Loucy (cell line): ENCODE data around the gene CEP55.

Experiments used
- H2AFZ ChIP-seq: fragments of 200-600 bp; sonication (generic); 2 replicates; pipeline ENCODE4 v1.6.0; 2016; ENCODE audit warnings: antibody characterized with exemption, mild to moderate bottlenecking, low read length, moderate library complexity
- H3F3A ChIP-seq: fragments of 200-600 bp; 2 replicates; pipeline ENCODE4 v1.6.0; 2016; ENCODE audit warnings: antibody characterized with exemption, low read depth, mild to moderate bottlenecking
- H3K27me3 ChIP-seq: fragments of 200-600 bp; sonication (generic); 2 replicates; pipeline ENCODE4 v1.6.1; 2014; ENCODE audit warnings: low read length, mild to moderate bottlenecking; ENCODE audit not compliant: insufficient read depth, poor library complexity, severe bottlenecking
- H3K36me3 ChIP-seq: fragments of 200-600 bp; sonication (generic); 2 replicates; pipeline ENCODE4 v1.6.1; 2016; ENCODE audit warnings: low read length; ENCODE audit not compliant: insufficient read depth
- H3K4me1 ChIP-seq: fragments of 200-600 bp; sonication (generic); 2 replicates; pipeline ENCODE4 v1.5.1; 2014; ENCODE audit warnings: low read length, mild to moderate bottlenecking; ENCODE audit not compliant: insufficient read depth, poor library complexity, severe bottlenecking
- H3K4me2 ChIP-seq: fragments of 200-600 bp; sonication (generic); 2 replicates; pipeline ENCODE4 v1.6.0; 2014; ENCODE audit warnings: antibody characterized with exemption, low read length, low read depth, mild to moderate bottlenecking; ENCODE audit not compliant: poor library complexity, severe bottlenecking
- H3K4me3 ChIP-seq: fragments of 200-600 bp; sonication (generic); 2 replicates; pipeline ENCODE4 v1.5.1; 2014; ENCODE audit warnings: low read length, mild to moderate bottlenecking, mixed read lengths; ENCODE audit not compliant: poor library complexity, severe bottlenecking
- H3K79me2 ChIP-seq: fragments of 200-600 bp; sonication (generic); 2 replicates; pipeline ENCODE4 v1.6.1; 2014; ENCODE audit warnings: low read length; ENCODE audit not compliant: insufficient read depth
- H3K9ac ChIP-seq: fragments of 200-600 bp; sonication (generic); 2 replicates; pipeline ENCODE4 v1.6.0; 2014; ENCODE audit warnings: mild to moderate bottlenecking, low read depth, low read length, moderate library complexity; ENCODE audit not compliant: poor library complexity, severe bottlenecking
- H3K9me2 ChIP-seq: fragments of 200-600 bp; sonication (generic); replicated peaks from 2 replicates; pipeline ENCODE4 v1.6.1; 2016; ENCODE audit warnings: low read depth, low read length, mixed read lengths
- H3K9me3 ChIP-seq: fragments of 200-600 bp; sonication (generic); 2 replicates; pipeline ENCODE4 v1.6.1; 2014; ENCODE audit warnings: mild to moderate bottlenecking, antibody characterized with exemption, low read length, low read depth; ENCODE audit not compliant: insufficient read depth
- H4K20me1 ChIP-seq: fragments of 200-600 bp; sonication (generic); 2 replicates; pipeline ENCODE4 v1.6.0; 2014; ENCODE audit warnings: antibody characterized with exemption, low read length, mild to moderate bottlenecking; ENCODE audit not compliant: insufficient read depth, poor library complexity, severe bottlenecking
- EZH2phosphoT487 ChIP-seq: fragments of 200-600 bp; IDR thresholded peaks from 2 replicates; pipeline ENCODE4 v1.6.1; 2018; ENCODE audit warnings: antibody characterized with exemption, mild to moderate bottlenecking, moderate library complexity, borderline replicate concordance
- TF ChIP-seq, protein P1 (sequence below): fragments of 200-600 bp; sonication (generic); conservative IDR thresholded peaks from 2 replicates; pipeline ENCODE4 v1.5.1; 2014; ENCODE audit warnings: mild to moderate bottlenecking, antibody characterized with exemption, low read length

The CEP55 gene

GRCh38 chr10:93577565-93577964 is 81.2 kb downstream of the CEP55 start:
- H3K79me2 ChIP-seq = no peaks in the 10 kb centered on the region
- TF ChIP-seq EZH2phosphoT487 = no peak
- TF ChIP-seq, protein P1, sequence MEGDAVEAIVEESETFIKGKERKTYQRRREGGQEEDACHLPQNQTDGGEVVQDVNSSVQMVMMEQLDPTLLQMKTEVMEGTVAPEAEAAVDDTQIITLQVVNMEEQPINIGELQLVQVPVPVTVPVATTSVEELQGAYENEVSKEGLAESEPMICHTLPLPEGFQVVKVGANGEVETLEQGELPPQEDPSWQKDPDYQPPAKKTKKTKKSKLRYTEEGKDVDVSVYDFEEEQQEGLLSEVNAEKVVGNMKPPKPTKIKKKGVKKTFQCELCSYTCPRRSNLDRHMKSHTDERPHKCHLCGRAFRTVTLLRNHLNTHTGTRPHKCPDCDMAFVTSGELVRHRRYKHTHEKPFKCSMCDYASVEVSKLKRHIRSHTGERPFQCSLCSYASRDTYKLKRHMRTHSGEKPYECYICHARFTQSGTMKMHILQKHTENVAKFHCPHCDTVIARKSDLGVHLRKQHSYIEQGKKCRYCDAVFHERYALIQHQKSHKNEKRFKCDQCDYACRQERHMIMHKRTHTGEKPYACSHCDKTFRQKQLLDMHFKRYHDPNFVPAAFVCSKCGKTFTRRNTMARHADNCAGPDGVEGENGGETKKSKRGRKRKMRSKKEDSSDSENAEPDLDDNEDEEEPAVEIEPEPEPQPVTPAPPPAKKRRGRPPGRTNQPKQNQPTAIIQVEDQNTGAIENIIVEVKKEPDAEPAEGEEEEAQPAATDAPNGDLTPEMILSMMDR = no peak
- no peak overlapping the region for H3K9ac ChIP-seq
- H3K36me3 ChIP-seq = no peaks in the 10 kb centered on the region
- H3K4me3 ChIP-seq = no peak overlapping the region
- no peaks in the 10 kb centered on the region for H3K27me3 ChIP-seq
- H2AFZ ChIP-seq = no peak overlapping the region
- peaks cover 12% of the 10 kb centered on the region for H3K4me1 ChIP-seq
- no peaks in the 10 kb centered on the region for H3K9me2 ChIP-seq
- H3F3A ChIP-seq = no peaks in the 10 kb centered on the region
- no peaks in the 10 kb centered on the region for H3K9me3 ChIP-seq
- no peaks in the 10 kb centered on the region for H4K20me1 ChIP-seq
- no peak overlapping the region for H3K4me2 ChIP-seq
